ENCODE data around the gene TBCE. TPM values are rescaled to one million over a fixed set of nuclear protein-coding genes. Genes with fewer than 3 reads are reported as not detected.

Gene TBCE
- total RNA-seq, 1 donor from 2014 or later: 41.3 TPM

DNA sequence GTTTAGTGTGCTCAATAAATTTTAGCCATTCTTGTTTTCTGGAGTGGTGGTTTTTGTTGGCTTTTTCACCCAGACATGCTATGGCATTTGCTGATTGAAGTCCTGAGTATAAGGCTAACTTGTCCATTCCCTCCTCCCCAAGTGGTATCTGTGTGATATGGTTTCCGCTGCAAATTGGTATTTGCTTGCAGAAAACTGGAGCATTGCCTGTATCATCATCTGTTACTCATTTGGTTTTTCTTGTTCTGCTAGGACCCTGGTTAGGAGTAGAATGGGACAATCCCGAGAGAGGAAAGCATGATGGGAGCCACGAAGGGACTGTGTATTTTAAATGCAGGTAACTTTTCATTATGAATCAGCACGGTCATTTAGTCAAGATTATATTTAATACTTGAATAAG is 34.0 kb downstream of the TBCE start:
- Histone ChIP-seq H3K27ac (no peak overlapping the region), H4K20me1 (ENCODE audit: low read depth) (no peaks in the 10 kb centered on the region), H3K9me3 (ENCODE audit: low read depth) (no peaks in the 10 kb centered on the region), H3K36me3 (no peaks in the 10 kb centered on the region), H3K4me2 (no peak overlapping the region), H3K27me3 (no peaks in the 10 kb centered on the region), H2AFZ (replicated peaks) (no peak overlapping the region), H3K9ac (no peak overlapping the region), H3K79me2 (ENCODE audit: low read depth) (peaks cover 53% of the 10 kb centered on the region), H3F3A (ENCODE audit: low read depth) (no peaks in the 10 kb centered on the region), H3K4me1 (no peaks in the 10 kb centered on the region), H3K4me3 (no peak overlapping the region)
- peaks cover 3% of the 10 kb centered on the region for H3K9me3 Mint-ChIP-seq
- H3K4me3 Mint-ChIP-seq: no peak overlapping the region
- peaks cover 5% of the 10 kb centered on the region for H3K36me3 Mint-ChIP-seq
- no peaks in the 10 kb centered on the region for H3K27me3 Mint-ChIP-seq (ENCODE audit: insufficient read depth, low read depth)
- DNase-seq (ENCODE audit: low spot score): no peak
- TF ChIP-seq EZH2phosphoT487 (IDR thresholded peaks at IDR 0.05): no peak
- TF ChIP-seq, protein P1, sequence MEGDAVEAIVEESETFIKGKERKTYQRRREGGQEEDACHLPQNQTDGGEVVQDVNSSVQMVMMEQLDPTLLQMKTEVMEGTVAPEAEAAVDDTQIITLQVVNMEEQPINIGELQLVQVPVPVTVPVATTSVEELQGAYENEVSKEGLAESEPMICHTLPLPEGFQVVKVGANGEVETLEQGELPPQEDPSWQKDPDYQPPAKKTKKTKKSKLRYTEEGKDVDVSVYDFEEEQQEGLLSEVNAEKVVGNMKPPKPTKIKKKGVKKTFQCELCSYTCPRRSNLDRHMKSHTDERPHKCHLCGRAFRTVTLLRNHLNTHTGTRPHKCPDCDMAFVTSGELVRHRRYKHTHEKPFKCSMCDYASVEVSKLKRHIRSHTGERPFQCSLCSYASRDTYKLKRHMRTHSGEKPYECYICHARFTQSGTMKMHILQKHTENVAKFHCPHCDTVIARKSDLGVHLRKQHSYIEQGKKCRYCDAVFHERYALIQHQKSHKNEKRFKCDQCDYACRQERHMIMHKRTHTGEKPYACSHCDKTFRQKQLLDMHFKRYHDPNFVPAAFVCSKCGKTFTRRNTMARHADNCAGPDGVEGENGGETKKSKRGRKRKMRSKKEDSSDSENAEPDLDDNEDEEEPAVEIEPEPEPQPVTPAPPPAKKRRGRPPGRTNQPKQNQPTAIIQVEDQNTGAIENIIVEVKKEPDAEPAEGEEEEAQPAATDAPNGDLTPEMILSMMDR (IDR thresholded peaks at IDR 0.05): no peak
- no peak for TF ChIP-seq EZH2 (IDR thresholded peaks at IDR 0.05)
- no peak overlapping the region for H3K27ac Mint-ChIP-seq
- peaks cover 2% of the 10 kb centered on the region for H3K4me1 Mint-ChIP-seq

DNA sequence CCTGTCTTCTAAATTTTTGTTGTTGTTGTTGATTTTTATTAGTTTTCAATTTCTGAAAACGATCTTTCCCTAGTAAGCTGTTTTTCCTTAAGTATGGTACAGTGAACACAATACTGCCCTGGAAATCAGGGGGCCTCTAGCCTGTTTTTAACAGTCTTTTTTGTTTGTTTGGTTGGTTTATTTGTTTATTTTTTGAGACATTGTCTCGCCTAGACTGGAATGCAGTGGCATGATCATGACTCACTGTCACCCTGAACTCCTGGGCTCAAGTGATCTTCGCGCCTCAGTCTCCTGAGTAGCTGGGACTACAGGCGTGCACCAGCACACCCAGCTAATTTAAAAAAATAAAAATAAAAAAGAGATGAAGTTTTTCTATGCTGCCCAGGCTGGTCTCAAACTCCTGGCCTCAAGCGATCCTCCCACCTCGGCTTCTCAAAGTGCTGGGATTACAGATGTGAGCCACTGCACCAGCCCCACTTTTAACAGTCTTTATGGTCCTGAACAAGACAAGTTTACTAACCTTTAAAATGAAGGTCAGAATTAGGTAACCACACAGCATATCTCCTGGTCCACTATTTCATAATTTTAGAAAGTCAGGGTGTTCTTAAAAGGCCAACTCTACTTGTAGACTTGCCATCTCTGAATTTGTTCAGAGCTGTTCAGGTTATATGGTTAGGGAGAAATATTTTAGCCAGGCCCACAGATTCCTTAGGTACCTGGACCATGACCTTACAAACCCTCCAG is 35.4 kb downstream of the TBCE start:
- Histone ChIP-seq H3K27ac (no peak overlapping the region), H3K4me2 (no peak overlapping the region), H3K9me3 (ENCODE audit: low read depth) (no peaks in the 10 kb centered on the region), H4K20me1 (ENCODE audit: low read depth) (no peaks in the 10 kb centered on the region), H3K9ac (no peak overlapping the region), H3K36me3 (no peaks in the 10 kb centered on the region), H2AFZ (replicated peaks) (no peak overlapping the region), H3K4me1 (no peaks in the 10 kb centered on the region), H3F3A (ENCODE audit: low read depth) (no peaks in the 10 kb centered on the region), H3K27me3 (no peaks in the 10 kb centered on the region), H3K4me3 (no peak overlapping the region), H3K79me2 (ENCODE audit: low read depth) (peaks cover 43% of the 10 kb centered on the region)
- H3K36me3 Mint-ChIP-seq: peaks cover 4% of the 10 kb centered on the region
- peaks cover 2% of the 10 kb centered on the region for H3K4me1 Mint-ChIP-seq
- DNase-seq (ENCODE audit: low spot score): no peak
- no peak overlapping the region for H3K27ac Mint-ChIP-seq
- TF ChIP-seq, protein P1 (IDR thresholded peaks at IDR 0.05): no peak
- TF ChIP-seq EZH2phosphoT487 (IDR thresholded peaks at IDR 0.05): no peak
- H3K4me3 Mint-ChIP-seq: no peak overlapping the region
- no peaks in the 10 kb centered on the region for H3K27me3 Mint-ChIP-seq (ENCODE audit: insufficient read depth, low read depth)
- no peaks in the 10 kb centered on the region for H3K9me3 Mint-ChIP-seq

DNA sequence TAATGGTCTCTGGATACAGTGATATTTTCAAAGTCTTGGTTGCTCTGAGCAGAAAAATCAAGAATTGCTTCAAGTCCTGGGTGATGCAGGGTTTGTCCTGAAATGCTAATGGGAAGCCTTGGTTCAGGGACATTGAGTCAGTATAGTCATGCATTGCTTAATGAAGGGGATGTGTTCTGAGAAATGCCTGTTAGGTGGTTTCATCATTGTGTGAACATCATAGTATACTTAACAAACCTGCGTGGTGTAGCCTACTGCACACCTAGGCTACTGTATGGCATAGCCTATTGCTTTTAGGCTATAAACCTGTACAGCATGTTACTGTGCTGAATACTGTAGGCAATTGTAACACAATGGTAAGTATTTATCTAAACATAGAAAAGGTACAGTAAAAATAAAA is 36.4 kb downstream of the TBCE start:
- Mint-ChIP-seq H3K27me3 (ENCODE audit: insufficient read depth, low read depth) (no peaks in the 10 kb centered on the region), H3K9me3 (no peaks in the 10 kb centered on the region), H3K4me1 (peaks cover 2% of the 10 kb centered on the region), H3K27ac (no peak overlapping the region), H3K4me3 (no peak overlapping the region), H3K36me3 (peaks cover 4% of the 10 kb centered on the region)
- Histone ChIP-seq H3F3A (ENCODE audit: low read depth) (no peaks in the 10 kb centered on the region), H3K9ac (no peak overlapping the region), H3K9me3 (ENCODE audit: low read depth) (no peaks in the 10 kb centered on the region), H3K4me2 (no peak overlapping the region), H4K20me1 (ENCODE audit: low read depth) (no peaks in the 10 kb centered on the region), H3K36me3 (no peaks in the 10 kb centered on the region), H3K79me2 (ENCODE audit: low read depth) (peaks cover 34% of the 10 kb centered on the region), H3K27me3 (no peaks in the 10 kb centered on the region), H3K4me1 (no peaks in the 10 kb centered on the region), H2AFZ (replicated peaks) (no peak overlapping the region), H3K27ac (no peak overlapping the region), H3K4me3 (no peak overlapping the region)
- no peak for TF ChIP-seq EZH2phosphoT487 (IDR thresholded peaks at IDR 0.05)
- TF ChIP-seq, protein P1 (IDR thresholded peaks at IDR 0.05): no peak
- DNase-seq (ENCODE audit: low spot score): no peak

Data from neural progenitor cell (in vitro differentiated cells).